PC-9 (cell line): ENCODE measurements around the gene FBXL12. TPM values are rescaled to one million over a fixed set of nuclear protein-coding genes. Genes with fewer than 3 reads are reported as not detected.

Source experiments
- BruUV-seq: library from RNA; stranded (reverse); fragments of 400-500 nt; replicated peaks from 2 replicates; lab custom pipeline; 2021; lab: Mats Ljungman, UMichigan
- CTCF ChIA-PET: fragments of 300-600 bp; sonication (Branson Sonifier 250); formaldehyde crosslinking; loops from one replicate; lab custom pipeline; 2022; ENCODE audit warnings: antibody characterized with exemption; lab: Charles Lee
- POLR2A ChIA-PET: fragments of 300-600 bp; sonication (Branson Sonifier 250); formaldehyde crosslinking; loops from one replicate; lab custom pipeline; 2022; ENCODE audit warnings: antibody characterized with exemption; ENCODE audit not compliant: unreplicated experiment; lab: Charles Lee
- DNase-seq, 2 experiments: peaks; one replicate each; pipeline versions ENCODE4 v3.0.0 to v3.0.0-alpha.2; 2015 to 2022; ENCODE audit warnings: mixed read lengths in 1 of 2
- H2AFZ ChIP-seq: fragments of 200-600 bp; sonication (generic); 2 replicates; pipeline ENCODE4 v1.8.1; 2017; ENCODE audit warnings: antibody characterized with exemption
- H3F3A ChIP-seq: fragments of 200-600 bp; sonication (generic); 2 replicates; pipeline ENCODE4 v1.8.1; 2017; ENCODE audit warnings: antibody characterized with exemption, mild to moderate bottlenecking, low read depth; ENCODE audit not compliant: insufficient read depth
- H3K27ac ChIP-seq: fragments of 200-600 bp; sonication (generic); 2 replicates; pipeline ENCODE4 v1.6.1; 2016; ENCODE audit warnings: mixed run types
- H3K27me3 ChIP-seq: fragments of 200-600 bp; sonication (generic); 2 replicates; pipeline ENCODE4 v1.6.1; 2016; ENCODE audit warnings: low read depth, mixed run types; ENCODE audit not compliant: insufficient read depth
- H3K36me3 ChIP-seq: fragments of 200-600 bp; sonication (generic); 2 replicates; pipeline ENCODE4 v1.6.1; 2016; ENCODE audit warnings: low read depth, mixed run types
- H3K4me1 ChIP-seq: fragments of 200-600 bp; sonication (generic); replicated peaks from 2 replicates; pipeline ENCODE4 v1.6.1; 2016; ENCODE audit warnings: mixed run types; ENCODE audit not compliant: insufficient read depth
- H3K4me2 ChIP-seq: fragments of 200-600 bp; sonication (generic); 2 replicates; pipeline ENCODE4 v1.6.1; 2017; ENCODE audit warnings: mixed run types
- H3K4me3 ChIP-seq: fragments of 200-600 bp; sonication (generic); 2 replicates; pipeline ENCODE4 v1.6.1; 2016; ENCODE audit warnings: mixed run types
- H3K79me2 ChIP-seq: fragments of 200-600 bp; sonication (generic); 2 replicates; pipeline ENCODE4 v1.6.1; 2017; ENCODE audit warnings: low read depth, mixed run types
- H3K9me2 ChIP-seq: fragments of 200-600 bp; sonication (generic); 2 replicates; pipeline ENCODE4 v1.8.1; 2017; ENCODE audit warnings: mild to moderate bottlenecking; ENCODE audit not compliant: insufficient read depth
- H3K9me3 ChIP-seq: fragments of 200-600 bp; sonication (generic); 2 replicates; pipeline ENCODE4 v1.8.1; 2016; ENCODE audit warnings: low read depth; ENCODE audit not compliant: insufficient read depth
- H4K20me1 ChIP-seq: fragments of 200-600 bp; sonication (generic); 2 replicates; pipeline ENCODE4 v1.8.1; 2017; ENCODE audit not compliant: insufficient read depth
- CTCF ChIP-seq: fragments of 200-600 bp; sonication (generic); conservative IDR thresholded peaks from 2 replicates; pipeline ENCODE4 v1.6.1; 2017; ENCODE audit warnings: mixed run types, antibody characterized with exemption, mild to moderate bottlenecking, moderate library complexity
- EZH2 ChIP-seq: fragments of 200-600 bp; sonication (generic); IDR thresholded peaks from 2 replicates; pipeline ENCODE4 v1.8.0; 2017; ENCODE audit warnings: antibody characterized with exemption, low read depth
- intact Hi-C: fragments of 100-400 bp; cut with micrococcal nuclease; formaldehyde crosslinking; loops from one replicate; pipeline ENCODE4 v1.10.0; 2022; ENCODE audit not compliant: unreplicated experiment
- total RNA-seq: library from RNA; stranded (reverse); gene quantifications from 2 replicates; pipeline ENCODE4 v1.2.3, GENCODE V29; 2021

FBXL12 gene
- total RNA-seq, 1 experiment from 2014 or later = 30.7 TPM

DNA sequence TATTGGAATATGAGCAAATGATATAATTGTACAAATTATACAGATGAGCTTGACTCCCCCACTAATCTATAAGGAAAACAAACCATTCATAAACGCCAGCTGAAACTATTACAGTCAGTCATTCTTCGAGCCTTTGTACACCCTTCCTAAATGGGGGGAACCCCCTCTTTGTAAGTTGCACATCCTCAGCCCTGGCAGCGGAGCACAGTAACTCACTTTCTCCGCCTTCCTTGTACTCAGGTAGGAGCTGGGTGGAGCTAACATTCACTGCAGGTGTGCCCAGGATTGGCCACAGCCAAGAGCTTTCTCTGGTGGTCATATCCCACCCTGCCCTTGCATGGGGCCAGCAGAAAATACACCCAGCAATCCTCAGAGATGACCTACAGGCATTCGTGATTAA, 44.9 kb upstream of the FBXL12 start:
- Histone ChIP-seq H3K9me2 (no peaks in the 10 kb centered on the region), H3K27me3 (peaks cover 14% of the 10 kb centered on the region; the same call in 1 of the 2 replicates), H3K4me1 (no peaks in the 10 kb centered on the region), H3K36me3 (no peaks in the 10 kb centered on the region), H3K9me3 (no peaks in the 10 kb centered on the region), H2AFZ (no peak overlapping the region), H4K20me1 (no peaks in the 10 kb centered on the region), H3K4me3 (no peak overlapping the region), H3K27ac (no peak overlapping the region), H3K79me2 (no peaks in the 10 kb centered on the region), H3K4me2 (no peak overlapping the region), H3F3A (no peaks in the 10 kb centered on the region)
- POLR2A ChIA-PET = no interaction called here
- TF ChIP-seq CTCF (no peak), EZH2 (no peak)
- no TSS peak for BruUV-seq
- intact Hi-C loops = no loop called here
- no peak for DNase-seq
- CTCF ChIA-PET = interaction anchor here (0.6 kb wide), 1 partner anchor 42 kb away, joined by 6 read pairs; no protein-coding TSS in a partner anchor

GRCh38 chr19:9862938-9863337, 44.1 kb upstream of the FBXL12 start:
- intact Hi-C loops = no loop called here
- BruUV-seq = no TSS peak
- Histone ChIP-seq H3K36me3 (no peaks in the 10 kb centered on the region), H3K27me3 (peaks cover 14% of the 10 kb centered on the region; the same call in 1 of the 2 replicates), H3K9me2 (no peaks in the 10 kb centered on the region), H3K79me2 (no peaks in the 10 kb centered on the region), H3K4me1 (no peaks in the 10 kb centered on the region), H3K9me3 (no peaks in the 10 kb centered on the region), H3K4me3 (no peak overlapping the region), H3K27ac (no peak overlapping the region), H4K20me1 (no peaks in the 10 kb centered on the region), H3F3A (no peaks in the 10 kb centered on the region), H3K4me2 (no peak overlapping the region), H2AFZ (no peak overlapping the region)
- POLR2A ChIA-PET = no interaction called here
- CTCF ChIA-PET = no interaction called here
- DNase-seq = no peak
- TF ChIP-seq EZH2 = no peak
- TF ChIP-seq CTCF = no peak

DNA sequence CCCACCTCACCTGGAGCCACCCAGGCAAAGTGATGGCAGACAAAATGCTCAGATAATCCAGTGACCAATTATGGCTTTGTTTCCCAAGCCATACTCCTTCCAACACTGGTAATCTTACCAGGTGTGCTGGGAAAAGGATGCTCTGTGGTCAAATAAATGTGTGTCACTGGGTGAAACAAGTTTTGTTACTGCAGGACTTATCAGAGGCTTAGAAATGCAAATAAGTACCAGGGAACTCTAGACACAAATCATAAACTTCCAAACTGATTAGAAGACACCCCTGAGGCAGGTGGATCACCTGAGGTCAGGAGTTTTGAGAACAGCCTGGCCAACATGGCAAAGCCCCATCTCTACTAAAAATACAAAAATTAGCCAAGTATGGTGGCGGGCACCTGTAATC, 42.6 kb upstream of the FBXL12 start:
- H3K9me3 ChIP-seq = no peaks in the 10 kb centered on the region
- H3K4me2 ChIP-seq = no peak overlapping the region
- ChIA-PET CTCF (no interaction called here), POLR2A (no interaction called here)
- no peak overlapping the region for H3K4me3 ChIP-seq
- H3K79me2 ChIP-seq = no peaks in the 10 kb centered on the region
- peaks cover 14% of the 10 kb centered on the region; the same call in 1 of the 2 replicates for H3K27me3 ChIP-seq
- H2AFZ ChIP-seq = no peak overlapping the region
- BruUV-seq = no TSS peak
- intact Hi-C loops = no loop called here
- TF ChIP-seq EZH2 (no peak), CTCF (no peak)
- no peaks in the 10 kb centered on the region for H3K9me2 ChIP-seq
- H3F3A ChIP-seq = no peaks in the 10 kb centered on the region
- H3K4me1 ChIP-seq = no peaks in the 10 kb centered on the region
- DNase-seq = no peak
- no peaks in the 10 kb centered on the region for H4K20me1 ChIP-seq
- no peaks in the 10 kb centered on the region for H3K36me3 ChIP-seq
- no peak overlapping the region for H3K27ac ChIP-seq
